Endothelial cell (in vitro differentiated cells): ENCODE results near the gene CUL7. TPM values are rescaled to one million over a fixed set of nuclear protein-coding genes. Genes with fewer than 3 reads are reported as not detected.

Experiments used
- DNase-seq: peaks from one replicate; pipeline ENCODE4 v3.0.0; 2021; ENCODE audit warnings: low spot score
- H3K27ac Mint-ChIP-seq: one replicate; pipeline ENCODE4 v1.8.0; 2021; ENCODE audit warnings: mixed read lengths, inconsistent platforms; ENCODE audit not compliant: unreplicated experiment
- H3K27me3 Mint-ChIP-seq: one replicate; pipeline ENCODE4 v1.8.0; 2021; ENCODE audit warnings: mild to moderate bottlenecking, moderate library complexity, mixed read lengths, inconsistent platforms; ENCODE audit not compliant: unreplicated experiment
- H3K36me3 Mint-ChIP-seq: one replicate; pipeline ENCODE4 v1.8.0; 2021; ENCODE audit warnings: mild to moderate bottlenecking, low read depth, mixed read lengths, inconsistent platforms; ENCODE audit not compliant: unreplicated experiment
- H3K4me1 Mint-ChIP-seq: one replicate; pipeline ENCODE4 v1.8.0; 2021; ENCODE audit warnings: mild to moderate bottlenecking, mixed read lengths, inconsistent platforms; ENCODE audit not compliant: unreplicated experiment
- H3K4me3 Mint-ChIP-seq: one replicate; pipeline ENCODE4 v1.8.0; 2021; ENCODE audit warnings: mild to moderate bottlenecking, mixed read lengths, inconsistent platforms; ENCODE audit not compliant: unreplicated experiment
- H3K9me3 Mint-ChIP-seq: one replicate; pipeline ENCODE4 v1.8.0; 2021; ENCODE audit warnings: mixed read lengths, inconsistent platforms; ENCODE audit not compliant: unreplicated experiment
- total RNA-seq: library from RNA; stranded (reverse); fragmentation: NEBNext Ultra II Directional; extraction: Animal tissue kit (Norgen Biotek cat#: 25700); gene quantifications from one replicate; pipeline ENCODE4 v1.2.1, GENCODE V29; 2021; ENCODE audit not compliant: unreplicated experiment
- TF ChIP-seq, protein P1 (sequence below): fragments of 200-600 bp; sonication (generic); IDR thresholded peaks from one replicate; pipeline ENCODE4 v1.5.0; 2021; ENCODE audit warnings: antibody characterized with exemption; ENCODE audit not compliant: unreplicated experiment

CUL7 gene
- total RNA-seq, 1 donor from 2014 or later, result 42.2 TPM

DNA sequence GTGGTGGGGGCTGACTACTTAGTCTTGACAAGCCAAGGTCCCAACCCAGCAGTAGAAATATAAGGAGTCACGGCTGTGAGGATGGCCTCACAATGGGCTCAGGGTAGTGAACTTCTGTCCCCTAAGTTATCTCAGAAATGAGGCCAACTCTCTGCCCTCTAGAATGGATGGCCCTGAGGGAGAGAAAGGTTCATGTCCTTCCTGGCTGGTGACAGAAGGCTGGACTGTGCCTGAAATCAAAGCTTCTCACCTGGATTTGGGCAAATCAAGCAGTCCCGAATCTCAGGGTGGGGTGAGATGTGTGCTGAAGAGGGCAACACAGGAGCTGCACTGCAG lies 19.5 kb downstream of the CUL7 start:
- Mint-ChIP-seq H3K36me3 (peaks cover 38% of the 10 kb centered on the region), H3K9me3 (no peaks in the 10 kb centered on the region), H3K4me1 (no peaks in the 10 kb centered on the region), H3K27ac (no peak overlapping the region), H3K27me3 (no peaks in the 10 kb centered on the region), H3K4me3 (no peak overlapping the region)
- DNase-seq, result no peak
- TF ChIP-seq, protein P1, sequence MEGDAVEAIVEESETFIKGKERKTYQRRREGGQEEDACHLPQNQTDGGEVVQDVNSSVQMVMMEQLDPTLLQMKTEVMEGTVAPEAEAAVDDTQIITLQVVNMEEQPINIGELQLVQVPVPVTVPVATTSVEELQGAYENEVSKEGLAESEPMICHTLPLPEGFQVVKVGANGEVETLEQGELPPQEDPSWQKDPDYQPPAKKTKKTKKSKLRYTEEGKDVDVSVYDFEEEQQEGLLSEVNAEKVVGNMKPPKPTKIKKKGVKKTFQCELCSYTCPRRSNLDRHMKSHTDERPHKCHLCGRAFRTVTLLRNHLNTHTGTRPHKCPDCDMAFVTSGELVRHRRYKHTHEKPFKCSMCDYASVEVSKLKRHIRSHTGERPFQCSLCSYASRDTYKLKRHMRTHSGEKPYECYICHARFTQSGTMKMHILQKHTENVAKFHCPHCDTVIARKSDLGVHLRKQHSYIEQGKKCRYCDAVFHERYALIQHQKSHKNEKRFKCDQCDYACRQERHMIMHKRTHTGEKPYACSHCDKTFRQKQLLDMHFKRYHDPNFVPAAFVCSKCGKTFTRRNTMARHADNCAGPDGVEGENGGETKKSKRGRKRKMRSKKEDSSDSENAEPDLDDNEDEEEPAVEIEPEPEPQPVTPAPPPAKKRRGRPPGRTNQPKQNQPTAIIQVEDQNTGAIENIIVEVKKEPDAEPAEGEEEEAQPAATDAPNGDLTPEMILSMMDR, result no peak

DNA sequence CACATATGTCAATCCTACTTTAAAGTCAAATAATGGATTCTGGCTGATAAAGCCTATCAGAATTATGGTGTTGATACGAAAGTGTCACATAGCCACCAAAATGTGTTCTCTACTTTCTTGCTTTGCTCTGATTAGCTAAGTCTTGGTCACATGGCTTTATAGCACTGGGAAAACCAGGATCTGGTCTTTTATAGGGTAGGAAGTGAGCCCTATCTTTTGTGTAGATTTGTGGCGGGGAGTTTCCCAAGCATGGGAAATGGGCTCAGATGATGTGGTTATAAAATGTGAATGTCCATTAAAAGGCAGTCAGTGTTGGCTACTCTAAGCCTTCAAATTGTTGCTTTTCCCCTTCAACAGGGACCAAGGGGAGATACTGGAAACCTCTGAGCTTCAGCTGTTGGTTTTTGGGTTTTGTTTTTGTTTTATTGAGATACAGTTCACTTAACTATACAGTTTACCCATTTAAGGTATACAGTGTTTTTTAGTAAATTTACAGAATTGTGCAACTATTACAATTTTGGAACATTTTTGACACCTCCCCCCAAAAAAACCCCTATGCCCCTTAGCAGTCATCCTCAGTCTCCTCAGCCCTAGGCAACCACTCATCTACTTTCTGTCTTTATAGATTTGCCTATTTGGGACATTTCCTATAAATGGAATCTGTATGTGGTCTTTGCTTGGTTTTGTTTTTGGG lies 20.0 kb downstream of the CUL7 start:
- Mint-ChIP-seq H3K27ac (peak overlapping the region; percentile 16), H3K36me3 (peaks cover 37% of the 10 kb centered on the region), H3K27me3 (no peaks in the 10 kb centered on the region), H3K9me3 (no peaks in the 10 kb centered on the region), H3K4me1 (no peaks in the 10 kb centered on the region), H3K4me3 (peak overlapping the region; percentile 53)
- TF ChIP-seq, protein P1, result no peak
- DNase-seq, result no peak

DNA sequence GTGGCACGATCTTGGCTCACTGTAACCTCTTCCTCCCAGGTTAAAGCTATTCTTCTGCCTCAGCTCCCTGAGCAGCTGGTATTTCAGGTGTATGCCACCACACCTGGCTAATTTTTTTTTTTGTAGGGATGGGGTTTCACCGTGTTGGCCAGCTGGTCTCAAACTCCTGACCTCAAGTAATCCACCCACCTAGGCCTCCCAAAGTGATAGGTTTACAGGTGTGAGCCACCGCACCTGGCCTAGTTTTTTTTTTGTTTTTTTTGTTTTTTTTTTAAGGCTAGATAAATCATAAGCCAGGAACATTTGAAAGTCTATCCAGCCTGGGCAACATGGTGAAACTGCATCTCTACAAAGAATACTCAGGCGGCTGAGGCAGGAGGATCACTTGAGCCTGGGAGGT lies 21.3 kb downstream of the CUL7 start:
- Mint-ChIP-seq H3K27me3 (no peaks in the 10 kb centered on the region), H3K36me3 (peaks cover 34% of the 10 kb centered on the region), H3K4me1 (no peaks in the 10 kb centered on the region), H3K9me3 (no peaks in the 10 kb centered on the region), H3K27ac (no peak overlapping the region), H3K4me3 (no peak overlapping the region)
- TF ChIP-seq, protein P1, result no peak
- no peak for DNase-seq

DNA sequence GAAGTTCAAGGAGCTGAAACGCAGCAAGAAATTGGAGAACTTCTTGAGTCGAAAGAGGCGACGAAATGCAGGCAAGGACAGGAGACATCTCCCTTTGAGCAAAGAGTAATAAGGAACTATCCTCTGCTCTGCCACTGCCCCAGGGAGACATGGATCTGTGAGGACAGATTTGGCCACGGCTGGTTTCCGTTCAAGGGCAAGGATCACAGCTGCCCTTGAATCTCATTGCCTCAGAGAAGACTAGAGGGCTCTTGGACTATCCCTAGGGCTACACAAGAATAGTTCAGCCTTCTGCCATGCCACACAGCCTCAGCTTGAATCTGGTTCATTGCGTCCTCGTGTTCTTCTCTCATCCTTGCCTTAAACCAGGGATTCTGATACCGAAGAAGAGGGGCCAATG lies 24.5 kb downstream of the CUL7 start:
- TF ChIP-seq, protein P1, result no peak
- no peak for DNase-seq
- H3K36me3 Mint-ChIP-seq, result peaks cover 46% of the 10 kb centered on the region
- peaks cover under 1% of the 10 kb centered on the region for H3K4me1 Mint-ChIP-seq
- no peak overlapping the region for H3K4me3 Mint-ChIP-seq
- no peak overlapping the region for H3K27ac Mint-ChIP-seq
- H3K9me3 Mint-ChIP-seq, result no peaks in the 10 kb centered on the region
- H3K27me3 Mint-ChIP-seq, result peaks cover 2% of the 10 kb centered on the region

DNA sequence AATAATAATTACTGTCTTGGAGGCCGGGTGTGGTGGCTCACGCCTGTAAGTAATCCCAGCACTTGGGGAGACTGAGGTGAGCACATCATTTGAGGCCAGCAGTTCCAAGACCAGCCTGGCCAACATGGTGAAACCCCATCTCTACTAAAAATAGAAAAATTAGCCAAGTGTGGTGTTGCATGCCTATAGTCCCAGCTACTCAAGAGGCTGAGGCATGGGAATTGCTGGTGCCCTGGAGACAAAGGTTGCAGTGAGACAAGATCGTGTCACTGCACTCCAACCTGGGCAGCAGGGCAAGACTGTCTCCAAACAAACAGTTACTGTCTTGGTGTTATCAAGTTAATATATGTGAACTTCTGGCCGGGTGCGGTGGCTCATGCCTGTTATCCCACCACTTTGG lies 27.3 kb downstream of the CUL7 start:
- peaks cover 42% of the 10 kb centered on the region for H3K36me3 Mint-ChIP-seq
- H3K4me1 Mint-ChIP-seq, result peaks cover 9% of the 10 kb centered on the region
- H3K27ac Mint-ChIP-seq, result no peak overlapping the region
- TF ChIP-seq, protein P1, result no peak
- peaks cover 6% of the 10 kb centered on the region for H3K27me3 Mint-ChIP-seq
- no peaks in the 10 kb centered on the region for H3K9me3 Mint-ChIP-seq
- DNase-seq, result no peak
- H3K4me3 Mint-ChIP-seq, result peak overlapping the region; percentile 62
